ENCODE data around the gene DHRS3.

Gene DHRS3

DNA sequence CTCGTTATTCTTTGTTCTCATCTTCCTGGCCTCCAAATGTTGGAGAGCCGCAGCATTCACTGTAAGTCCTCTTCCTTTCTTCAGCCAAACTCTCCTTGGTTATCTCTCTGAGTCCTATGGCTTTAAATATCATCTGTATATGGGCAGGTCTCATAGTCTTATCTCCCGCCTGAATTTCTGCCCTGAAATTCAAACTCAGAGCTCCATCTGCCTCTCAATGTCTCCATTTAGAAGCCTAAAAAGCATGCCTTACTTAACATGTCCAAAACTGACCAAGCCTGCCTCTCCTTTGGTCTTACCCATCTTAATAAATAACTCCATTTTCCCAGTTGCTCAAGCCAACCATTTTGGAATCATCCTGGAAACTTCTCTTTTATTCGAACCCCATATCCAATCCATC lies 80.7 kb downstream of the DHRS3 start:
- no peak for DNase-seq (ENCODE audit: low spot score)
- H3K4me3 ChIP-seq, result no peak overlapping the region
- no peak overlapping the region for H3K27ac ChIP-seq
- TF ChIP-seq, protein P1, sequence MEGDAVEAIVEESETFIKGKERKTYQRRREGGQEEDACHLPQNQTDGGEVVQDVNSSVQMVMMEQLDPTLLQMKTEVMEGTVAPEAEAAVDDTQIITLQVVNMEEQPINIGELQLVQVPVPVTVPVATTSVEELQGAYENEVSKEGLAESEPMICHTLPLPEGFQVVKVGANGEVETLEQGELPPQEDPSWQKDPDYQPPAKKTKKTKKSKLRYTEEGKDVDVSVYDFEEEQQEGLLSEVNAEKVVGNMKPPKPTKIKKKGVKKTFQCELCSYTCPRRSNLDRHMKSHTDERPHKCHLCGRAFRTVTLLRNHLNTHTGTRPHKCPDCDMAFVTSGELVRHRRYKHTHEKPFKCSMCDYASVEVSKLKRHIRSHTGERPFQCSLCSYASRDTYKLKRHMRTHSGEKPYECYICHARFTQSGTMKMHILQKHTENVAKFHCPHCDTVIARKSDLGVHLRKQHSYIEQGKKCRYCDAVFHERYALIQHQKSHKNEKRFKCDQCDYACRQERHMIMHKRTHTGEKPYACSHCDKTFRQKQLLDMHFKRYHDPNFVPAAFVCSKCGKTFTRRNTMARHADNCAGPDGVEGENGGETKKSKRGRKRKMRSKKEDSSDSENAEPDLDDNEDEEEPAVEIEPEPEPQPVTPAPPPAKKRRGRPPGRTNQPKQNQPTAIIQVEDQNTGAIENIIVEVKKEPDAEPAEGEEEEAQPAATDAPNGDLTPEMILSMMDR (IDR thresholded peaks at IDR 0.05), result no peak

DNA sequence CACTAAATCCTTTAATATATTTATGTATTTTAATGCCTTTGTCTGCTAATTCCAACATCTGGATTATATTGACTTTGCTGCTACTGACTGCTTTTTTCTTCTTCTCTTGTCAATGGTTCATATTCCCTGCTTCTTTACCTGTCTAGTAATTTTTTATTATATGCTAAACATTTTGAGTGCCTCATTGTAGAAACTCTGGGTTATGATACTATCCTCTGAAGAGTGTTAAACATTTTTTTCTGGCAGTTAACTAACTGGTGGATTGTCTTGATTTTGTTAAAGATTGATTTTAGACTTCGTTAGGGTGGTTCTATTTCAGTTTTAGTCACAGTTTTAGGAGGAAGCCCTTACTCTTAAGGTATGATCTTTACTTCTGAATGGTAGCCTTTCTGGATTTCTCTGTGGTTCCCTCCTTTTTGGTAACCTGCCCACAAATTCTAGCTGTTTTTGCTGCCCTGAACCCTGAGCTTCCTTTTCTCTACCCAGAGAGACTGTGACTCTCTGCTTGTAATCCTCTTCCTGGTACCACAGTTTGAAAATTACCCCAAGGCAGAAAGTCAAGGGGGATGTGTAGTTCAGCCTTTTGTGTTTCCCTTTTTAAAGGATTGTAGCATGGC lies 81.9 kb downstream of the DHRS3 start:
- no peak for DNase-seq (ENCODE audit: low spot score)
- H3K4me3 ChIP-seq, result no peak overlapping the region
- no peak overlapping the region for H3K27ac ChIP-seq
- TF ChIP-seq, protein P1 (IDR thresholded peaks at IDR 0.05), result no peak

DNA sequence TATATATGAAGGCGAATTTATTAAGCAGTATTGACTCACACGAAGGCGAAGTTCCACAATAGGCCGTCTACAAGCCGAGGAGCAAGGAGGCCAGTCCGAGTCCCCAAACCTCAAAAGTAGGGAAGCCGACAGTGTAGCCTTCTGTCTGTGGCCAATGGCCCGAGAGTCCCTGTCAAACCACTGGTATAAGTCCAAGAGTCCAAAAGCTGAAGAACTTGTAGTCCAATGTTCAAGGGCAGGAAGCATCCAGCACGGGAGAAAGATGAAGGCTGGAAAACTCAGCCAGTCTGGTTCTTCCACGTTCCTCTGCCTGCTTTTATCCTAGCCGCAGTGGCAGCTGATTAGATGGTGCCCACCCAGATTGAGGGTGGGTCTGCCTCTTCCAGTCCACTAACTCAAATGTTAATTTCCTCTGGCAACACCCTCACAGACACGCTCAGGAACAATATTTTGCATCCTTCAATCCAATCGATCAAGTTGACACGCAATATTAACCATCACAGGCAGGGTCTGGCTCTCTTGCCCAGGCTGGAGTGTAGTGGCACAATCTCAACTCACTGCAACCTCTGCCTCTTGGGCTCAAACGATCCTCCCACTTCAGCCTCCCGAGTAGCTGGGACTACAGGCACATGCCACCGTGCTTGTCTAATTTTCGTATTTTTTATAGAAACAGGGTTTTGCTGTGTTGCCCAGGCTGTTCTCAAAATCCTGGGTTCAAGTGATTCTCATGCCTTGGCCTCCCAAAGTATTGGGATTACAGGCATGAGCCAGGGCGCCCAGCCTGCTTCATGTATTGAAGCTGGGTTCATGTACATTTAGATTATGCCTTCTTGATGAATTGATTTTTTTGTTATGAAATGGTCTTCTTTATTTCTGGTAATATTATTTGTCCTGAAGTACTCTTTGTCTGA lies 85.3 kb downstream of the DHRS3 start:
- no peak for DNase-seq (ENCODE audit: low spot score)
- TF ChIP-seq, protein P1 (IDR thresholded peaks at IDR 0.05), result no peak
- Histone ChIP-seq H3K27ac (no peak overlapping the region), H3K4me3 (no peak overlapping the region)

- TF ChIP-seq, protein P1 (IDR thresholded peaks at IDR 0.05), result no peak
- no peak overlapping the region for H3K4me3 ChIP-seq
- H3K27ac ChIP-seq, result no peak overlapping the region
- no peak for DNase-seq (ENCODE audit: low spot score)
Measured at GRCh38 chr1:12531179-12531499, 86.9 kb downstream of the DHRS3 start.

GRCh38 chr1:12530462-12531178 lies 87.4 kb downstream of the DHRS3 start:
- TF ChIP-seq, protein P1 (IDR thresholded peaks at IDR 0.05), result no peak

DNA sequence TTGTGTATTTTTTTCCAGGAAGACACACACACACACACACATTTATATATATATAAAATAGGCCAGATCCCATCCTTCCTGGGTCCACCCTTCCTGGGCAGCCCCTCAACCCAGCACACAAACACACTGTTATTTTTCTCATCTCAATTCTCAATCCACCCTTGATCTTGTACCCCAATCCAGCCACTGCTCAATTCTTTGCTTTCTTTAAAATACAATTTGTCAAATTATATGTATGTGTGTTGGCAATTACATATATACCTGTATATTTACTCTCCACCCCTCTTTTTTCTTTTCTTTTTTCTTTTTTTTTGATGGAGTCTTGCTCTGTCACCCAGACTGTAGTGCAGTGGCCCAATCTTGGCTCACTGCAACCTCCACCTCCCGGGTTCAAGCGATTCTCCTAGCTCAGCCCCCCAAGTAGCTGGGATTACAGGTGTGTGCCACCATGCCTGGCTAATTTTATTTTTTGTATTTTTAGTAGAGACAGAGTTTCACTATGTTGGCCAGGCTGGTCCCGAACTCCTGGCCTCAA lies 88.3 kb downstream of the DHRS3 start:
- H3K27ac ChIP-seq, result no peak overlapping the region
- no peak for DNase-seq (ENCODE audit: low spot score)
- TF ChIP-seq, protein P1 (IDR thresholded peaks at IDR 0.05), result no peak

More at GRCh38 chr1:12530462-12531178, 87.4 kb downstream of the DHRS3 start:
- Histone ChIP-seq H3K27ac (no peak overlapping the region), H3K4me3 (no peak overlapping the region)
- no peak for DNase-seq (ENCODE audit: low spot score)

More for the DNA sequence above, 88.3 kb downstream of the DHRS3 start:
- H3K4me3 ChIP-seq, result no peak overlapping the region

Data from coronary artery (tissue), 2 donors.